GM19193 (cell line): Measurements from ENCODE around the gene HLF.

Source experiments
- POLR2A ChIP-seq: IDR thresholded peaks from 4 replicates; pipeline ENCODE4 v1.6.1; 2011; ENCODE audit not compliant: insufficient read depth, insufficient read length; ENCODE audit errors: extremely low read depth

The HLF gene

GRCh38 chr17:55238931-55239297 lies 25.8 kb upstream of the HLF start:
- TF ChIP-seq POLR2A = no peak

DNA sequence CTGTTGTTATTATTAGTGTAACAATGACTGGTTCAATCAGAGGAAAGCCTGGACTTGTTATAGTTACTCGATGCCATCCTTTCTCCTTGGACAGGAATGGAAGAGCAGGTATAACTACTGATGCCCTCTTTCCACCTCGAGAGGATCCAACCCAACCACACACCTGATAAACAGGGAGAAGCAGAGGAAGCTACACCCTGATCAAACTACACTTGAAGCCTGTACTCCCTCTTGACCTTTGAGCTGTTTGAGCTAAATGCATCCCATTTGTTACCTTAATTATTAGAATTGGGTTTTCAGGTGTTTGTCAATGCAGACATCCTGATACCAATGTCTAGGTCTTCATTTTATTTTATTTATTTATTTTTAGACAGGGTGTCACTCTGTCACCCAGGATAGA lies 23.7 kb upstream of the HLF start:
- TF ChIP-seq POLR2A = no peak

DNA sequence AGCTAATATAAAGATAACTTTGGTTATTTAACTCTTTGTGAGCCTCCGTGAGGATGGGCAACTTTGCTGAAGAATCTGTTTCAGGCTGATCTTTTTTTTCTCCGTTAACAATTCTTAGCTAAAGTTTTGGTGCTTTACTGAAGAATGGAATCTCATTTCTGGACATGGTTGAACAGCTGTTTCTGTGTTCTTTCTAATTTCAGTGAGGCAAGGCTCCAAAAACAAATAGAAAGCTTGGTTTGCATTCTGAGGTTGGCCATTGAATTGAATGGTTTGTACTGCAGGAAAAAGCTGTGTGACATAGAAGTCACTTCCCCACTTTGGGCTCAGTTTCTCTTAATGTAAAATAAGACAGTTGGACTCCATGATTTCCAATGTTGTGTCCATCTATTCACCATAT lies 22.3 kb upstream of the HLF start:
- TF ChIP-seq POLR2A = no peak

DNA sequence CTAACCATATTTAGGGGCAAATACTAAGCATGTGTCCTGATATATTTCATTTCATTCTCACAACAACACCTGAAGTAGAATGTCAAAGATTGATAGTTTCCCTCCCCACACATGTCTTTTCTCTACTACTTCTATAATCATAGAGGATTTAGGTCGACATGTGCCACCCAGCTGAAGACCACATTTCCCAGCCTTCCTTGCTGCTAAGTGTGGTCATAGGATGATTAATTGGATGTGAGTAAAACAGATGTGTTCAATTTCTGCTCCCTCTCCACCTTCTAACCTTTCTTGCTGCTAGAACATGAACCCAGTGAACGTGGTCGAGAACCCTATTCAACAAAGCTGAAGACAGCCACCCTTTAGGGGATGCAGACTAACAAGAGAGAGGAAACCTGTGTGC lies 18.8 kb upstream of the HLF start:
- no peak for TF ChIP-seq POLR2A

- TF ChIP-seq POLR2A = no peak
Observed at GRCh38 chr17:55246583-55246982, 18.2 kb upstream of the HLF start.

- TF ChIP-seq POLR2A = no peak
Observed at GRCh38 chr17:55248077-55248476, 16.7 kb upstream of the HLF start.

DNA sequence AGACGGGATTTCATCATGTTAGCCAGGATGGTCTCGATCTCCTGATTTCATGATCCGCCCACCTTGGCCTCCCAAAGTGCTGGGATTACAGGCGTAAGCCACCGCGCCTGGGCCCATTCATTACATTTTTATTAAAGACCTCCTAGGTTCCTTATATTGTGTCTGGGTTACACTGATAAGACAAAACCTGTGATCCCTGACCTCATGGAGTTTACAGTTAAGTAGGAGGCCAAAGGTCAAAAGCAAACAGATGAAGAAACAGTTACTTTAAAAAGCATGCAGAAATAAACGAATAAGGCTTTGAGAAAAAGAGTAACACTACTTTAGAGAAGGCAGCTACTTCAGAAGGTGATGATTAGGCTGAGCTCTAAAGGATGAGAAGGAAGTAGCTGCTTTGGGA lies 14.9 kb upstream of the HLF start:
- TF ChIP-seq POLR2A = no peak

- TF ChIP-seq POLR2A = no peak
Observed at GRCh38 chr17:55254375-55254774, 10.4 kb upstream of the HLF start.

DNA sequence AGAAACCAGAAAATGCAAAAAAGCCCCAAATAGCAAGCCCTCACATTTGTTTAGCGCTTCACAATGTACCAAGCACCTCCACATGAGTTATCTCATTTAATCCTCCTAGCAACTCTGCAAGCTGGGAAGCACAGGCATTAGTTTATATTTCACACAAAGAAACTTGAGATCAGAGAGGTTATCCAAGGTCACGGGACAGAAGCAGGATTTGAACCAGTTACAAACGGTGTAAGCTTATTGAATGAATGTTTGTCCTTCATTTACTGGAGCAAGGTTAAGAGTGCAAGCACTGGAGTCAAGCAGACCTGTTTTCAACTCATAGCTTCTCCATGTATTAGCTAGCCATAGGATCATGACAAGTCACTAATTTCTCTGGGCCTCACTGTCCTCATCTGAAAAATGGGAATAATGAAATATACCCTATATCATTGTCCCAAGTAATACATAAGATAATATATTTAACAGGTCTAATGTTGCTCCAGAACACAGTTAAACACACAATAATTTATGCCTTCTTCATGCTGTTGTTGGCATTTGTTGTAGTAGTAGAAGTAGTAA lies 6.1 kb upstream of the HLF start:
- TF ChIP-seq POLR2A = no peak

DNA sequence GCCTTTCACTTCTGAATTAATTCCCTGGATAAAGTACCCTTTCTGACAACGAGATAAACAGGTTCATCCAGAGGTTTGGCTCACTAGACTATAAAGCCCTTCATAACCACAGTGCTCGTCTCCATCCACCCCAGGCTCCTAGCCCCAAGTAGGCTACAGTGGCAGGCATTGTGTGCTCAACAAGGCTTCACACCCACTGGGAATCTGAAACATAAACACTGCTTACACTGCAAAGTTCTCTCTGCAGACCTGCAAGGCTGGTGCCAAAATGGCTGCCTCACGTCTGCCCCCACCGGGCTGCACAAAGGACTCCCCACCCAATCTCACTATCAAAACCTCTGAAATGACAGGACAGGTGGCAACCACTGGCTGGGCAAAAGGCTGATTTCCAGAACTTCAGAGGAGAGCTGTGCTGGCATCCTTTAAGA lies 5.1 kb upstream of the HLF start:
- no peak for TF ChIP-seq POLR2A

GRCh38 chr17:55261311-55261710 lies 3.4 kb upstream of the HLF start:
- no peak for TF ChIP-seq POLR2A

- no peak for TF ChIP-seq POLR2A
Observed at GRCh38 chr17:55263569-55264277, 1.0 kb upstream of the HLF start.

GRCh38 chr17:55264278-55264644 lies 499 bp upstream of the HLF start:
- TF ChIP-seq POLR2A = no peak

DNA sequence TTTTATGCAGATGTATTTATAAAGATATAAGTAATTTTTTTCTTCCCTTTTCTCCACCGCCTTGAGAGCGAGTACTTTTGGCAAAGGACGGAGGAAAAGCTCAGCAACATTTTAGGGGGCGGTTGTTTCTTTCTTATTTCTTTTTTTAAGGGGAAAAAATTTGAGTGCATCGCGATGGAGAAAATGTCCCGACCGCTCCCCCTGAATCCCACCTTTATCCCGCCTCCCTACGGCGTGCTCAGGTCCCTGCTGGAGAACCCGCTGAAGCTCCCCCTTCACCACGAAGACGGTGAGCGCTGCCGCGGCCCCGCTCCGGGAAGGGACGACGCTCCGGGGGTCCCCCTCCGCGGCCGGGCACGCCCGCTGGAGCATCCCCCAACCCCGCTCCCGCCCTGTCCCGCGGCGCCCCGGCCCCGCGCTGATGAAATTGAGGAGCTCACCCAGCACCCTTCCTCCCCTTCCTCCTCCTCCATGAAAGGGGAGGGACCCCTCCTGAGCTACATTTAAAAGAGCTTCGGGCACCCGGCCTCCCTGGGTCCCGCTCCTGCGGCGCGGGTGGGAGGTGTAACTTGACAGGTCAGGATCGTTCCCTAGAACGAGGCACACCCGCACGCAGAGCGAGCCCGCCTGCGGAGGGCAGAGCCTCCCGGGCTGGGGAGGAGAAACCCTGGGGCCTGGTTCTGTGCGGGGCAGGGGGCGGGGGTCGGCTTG lies 706 bp downstream of the HLF start:
- no peak for TF ChIP-seq POLR2A

GRCh38 chr17:55266051-55266957 lies 1.5 kb downstream of the HLF start:
- TF ChIP-seq POLR2A = no peak
